GM12878 (cell line): ENCODE data around the gene MYL6B. TPM values are rescaled to one million over a fixed set of nuclear protein-coding genes. Genes with fewer than 3 reads are reported as not detected.
A peak's percentile ranks its signal among the peaks of the same experiment; 100 is the strongest.

Experiments
- BCL3 ChIP-seq: IDR thresholded peaks from 2 replicates; pipeline ENCODE4 v1.6.1; 2011; ENCODE audit warnings: borderline replicate concordance, low read depth, mild to moderate bottlenecking, moderate library complexity, low read length; ENCODE audit not compliant: insufficient read depth, poor library complexity, severe bottlenecking
- HDAC6 ChIP-seq: fragments of 200-600 bp; sonication (generic); IDR thresholded peaks from one replicate; pipeline ENCODE4 v1.8.0; 2017; ENCODE audit warnings: antibody characterized with exemption; ENCODE audit not compliant: unreplicated experiment
- IKZF1 ChIP-seq: fragments of 450-650 bp; conservative IDR thresholded peaks from 2 replicates; pipeline ENCODE4 v1.6.1; 2017; ENCODE audit warnings: antibody characterized with exemption, mild to moderate bottlenecking
- MXI1 ChIP-seq: fragments of 150-350 bp; IDR thresholded peaks from 2 replicates; pipeline ENCODE4 v1.6.1; 2011; ENCODE audit warnings: low read depth, mild to moderate bottlenecking, inconsistent platforms, low read length, improper control_type of control experiment
- NFYA ChIP-seq: IDR thresholded peaks from 2 replicates; pipeline ENCODE4 v1.6.1; 2011; ENCODE audit warnings: low read depth, mild to moderate bottlenecking, low read length, improper control_type of control experiment, borderline replicate concordance
- NRF1 ChIP-seq: conservative IDR thresholded peaks from 2 replicates; pipeline ENCODE4 v1.6.1; 2011; ENCODE audit warnings: mild to moderate bottlenecking, low read depth, low read length, improper control_type of control experiment
- PAX5 ChIP-seq: IDR thresholded peaks from 2 replicates; pipeline ENCODE4 v1.6.1; 2011; ENCODE audit warnings: low read depth, low read length, borderline replicate concordance
- POLR2AphosphoS2 ChIP-seq: IDR thresholded peaks from 2 replicates; pipeline ENCODE4 v1.6.1; 2011; ENCODE audit warnings: low read depth, mild to moderate bottlenecking, low read length, improper control_type of control experiment, moderate library complexity
- RB1 ChIP-seq: fragments of 450-650 bp; formaldehyde crosslinking; IDR thresholded peaks from 2 replicates; pipeline ENCODE4 v1.6.1; 2017; ENCODE audit warnings: mild to moderate bottlenecking, borderline replicate concordance
- SKIL ChIP-seq: fragments of 450-650 bp; IDR thresholded peaks from 2 replicates; pipeline ENCODE4 v1.6.1; 2017; ENCODE audit warnings: mild to moderate bottlenecking, low read depth, inconsistent platforms; ENCODE audit not compliant: poor library complexity, severe bottlenecking
- SMAD1 ChIP-seq: fragments of 450-650 bp; IDR thresholded peaks from 2 replicates; pipeline ENCODE4 v1.6.1; 2018; ENCODE audit warnings: mild to moderate bottlenecking, low read depth; ENCODE audit not compliant: partially characterized antibody
- SMAD5 ChIP-seq: IDR thresholded peaks from 2 replicates; pipeline ENCODE4 v1.6.1; 2016; ENCODE audit warnings: antibody characterized with exemption, low read depth
- SMC3 ChIP-seq: IDR thresholded peaks from 2 replicates; pipeline ENCODE4 v1.6.1; 2011; ENCODE audit warnings: low read length, improper control_type of control experiment, borderline replicate concordance
- SRF ChIP-seq, 2 experiments: IDR thresholded peaks; 2 replicates each; pipeline ENCODE4 v1.6.1; 2011; ENCODE audit warnings: low read depth in 2 of 2, low read length in 2 of 2, mild to moderate bottlenecking in 1 of 2, moderate library complexity in 1 of 2
- STAT1 ChIP-seq: fragments of 450-650 bp; conservative IDR thresholded peaks from 2 replicates; pipeline ENCODE4 v1.6.1; 2014; ENCODE audit warnings: antibody characterized with exemption, mild to moderate bottlenecking
- TCF12 ChIP-seq: IDR thresholded peaks from 2 replicates; pipeline ENCODE4 v1.6.1; 2011; ENCODE audit warnings: low read depth, mild to moderate bottlenecking, low read length
- TCF3 ChIP-seq: IDR thresholded peaks from 2 replicates; pipeline ENCODE4 v1.6.1; 2012; ENCODE audit warnings: low read depth, mild to moderate bottlenecking, low read length, borderline replicate concordance; ENCODE audit not compliant: insufficient read depth
- ZNF592 ChIP-seq: fragments of 450-650 bp; IDR thresholded peaks from 2 replicates; pipeline ENCODE4 v1.6.1; 2017; ENCODE audit warnings: mild to moderate bottlenecking, moderate library complexity
- polyA plus RNA-seq, 11 experiments: library from polyadenylated mRNA; depleted of rRNA in 4 of 11; unstranded in 6 of 11; stranded (reverse) in 5 of 11; fragments of >200 nt; fragmentation: Nextera tagmentation in 4 of 11; fragmentation: Illumina TruSeq in 1 of 11; extraction: Ambion mirVana in 4 of 11; extraction: Trizol in 1 of 11; gene quantifications; 1 replicate in 1 of 11; 2 replicates in 10 of 11; pipeline versions ENCODE4 v1.2.1 to v1.2.3, GENCODE V29; 2011 to 2016; ENCODE audit warnings: inconsistent platforms in 2 of 11, missing spikeins in 2 of 11, low read depth in 1 of 11
- total RNA-seq, 4 experiments: library from RNA; depleted of rRNA in 3 of 4; stranded (reverse); fragments of >200 nt in 3 of 4; fragmentation: Illumina TruSeq in 1 of 4; extraction: Trizol in 1 of 4; gene quantifications; 2 replicates each; pipeline versions ENCODE4 v1.2.1 to v1.2.3, GENCODE V29; 2013 to 2021
- TF ChIP-seq, protein P1 (sequence below): IDR thresholded peaks from 2 replicates; pipeline ENCODE4 v1.6.1; 2011; ENCODE audit warnings: mild to moderate bottlenecking, low read depth, low read length, moderate library complexity; ENCODE audit not compliant: insufficient replicate concordance

The MYL6B gene
- total and polyA plus RNA-seq, 10 of the 15 experiments (the other 5 are each of a cell fraction or from before 2014, with no cell fraction given), result 75.5 to 153 (median 114) TPM

GRCh38 chr12:56117778-56118687, 34.4 kb upstream of the MYL6B start, which contains the start of gene ZC3H10 (continued):
- TF ChIP-seq MXI1 (peak; percentile 99), IKZF1 (peak; percentile 98), STAT1 (peak; percentile 87; the same call in 1 of the 2 replicates), SMC3 (no peak), POLR2AphosphoS2 (peak; percentile 99), NRF1 (no peak), SRF (IDR thresholded peaks at IDR 0.05; ENCODE audit: low read depth in 2 of 2, low read length in 2 of 2) (peak in 1 of 2 experiments; percentile 64; a peak in 1 of 4 replicates), PAX5 (peak; percentile 98), ZNF592 (no peak), BCL3 (peak; percentile 86), TCF12 (peak; percentile 64; the same call in 1 of the 2 replicates), SMAD1 (peak; percentile 73), TCF3 (0 out of 2 replicates have a peak, but pooled peaks have one; percentile 49), RB1 (peak; percentile 81; the same call in 1 of the 2 replicates), NFYA (no peak), SMAD5 (peak; percentile 97), SKIL (no peak), HDAC6 (no peak)
- TF ChIP-seq, protein P1, sequence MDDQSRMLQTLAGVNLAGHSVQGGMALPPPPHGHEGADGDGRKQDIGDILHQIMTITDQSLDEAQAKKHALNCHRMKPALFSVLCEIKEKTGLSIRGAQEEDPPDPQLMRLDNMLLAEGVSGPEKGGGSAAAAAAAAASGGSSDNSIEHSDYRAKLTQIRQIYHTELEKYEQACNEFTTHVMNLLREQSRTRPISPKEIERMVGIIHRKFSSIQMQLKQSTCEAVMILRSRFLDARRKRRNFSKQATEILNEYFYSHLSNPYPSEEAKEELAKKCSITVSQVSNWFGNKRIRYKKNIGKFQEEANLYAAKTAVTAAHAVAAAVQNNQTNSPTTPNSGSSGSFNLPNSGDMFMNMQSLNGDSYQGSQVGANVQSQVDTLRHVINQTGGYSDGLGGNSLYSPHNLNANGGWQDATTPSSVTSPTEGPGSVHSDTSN, result peak; percentile 73
